Cerebellar nuclear complex (tissue), 1 donor: ENCODE data around the gene SCARF1.
A peak's percentile ranks its signal among the peaks of the same experiment; 100 is the strongest.

ENCODE experiments used
- DNase-seq, 2 experiments: peaks; one replicate each; lab custom pipeline; 2025; lab: John Stamatoyannopoulos, UW

Gene SCARF1

GRCh38 chr17:1601571-1601970 lies 44.0 kb downstream of the SCARF1 start:
- DNase-seq: no peak

GRCh38 chr17:1598399-1599095 lies 47.0 kb downstream of the SCARF1 start:
- no peak for DNase-seq

GRCh38 chr17:1597861-1598342 lies 47.6 kb downstream of the SCARF1 start:
- DNase-seq: no peak

GRCh38 chr17:1593630-1593931 lies 52.0 kb downstream of the SCARF1 start:
- DNase-seq: no peak

GRCh38 chr17:1592751-1593629 lies 52.5 kb downstream of the SCARF1 start:
- no peak for DNase-seq

DNA sequence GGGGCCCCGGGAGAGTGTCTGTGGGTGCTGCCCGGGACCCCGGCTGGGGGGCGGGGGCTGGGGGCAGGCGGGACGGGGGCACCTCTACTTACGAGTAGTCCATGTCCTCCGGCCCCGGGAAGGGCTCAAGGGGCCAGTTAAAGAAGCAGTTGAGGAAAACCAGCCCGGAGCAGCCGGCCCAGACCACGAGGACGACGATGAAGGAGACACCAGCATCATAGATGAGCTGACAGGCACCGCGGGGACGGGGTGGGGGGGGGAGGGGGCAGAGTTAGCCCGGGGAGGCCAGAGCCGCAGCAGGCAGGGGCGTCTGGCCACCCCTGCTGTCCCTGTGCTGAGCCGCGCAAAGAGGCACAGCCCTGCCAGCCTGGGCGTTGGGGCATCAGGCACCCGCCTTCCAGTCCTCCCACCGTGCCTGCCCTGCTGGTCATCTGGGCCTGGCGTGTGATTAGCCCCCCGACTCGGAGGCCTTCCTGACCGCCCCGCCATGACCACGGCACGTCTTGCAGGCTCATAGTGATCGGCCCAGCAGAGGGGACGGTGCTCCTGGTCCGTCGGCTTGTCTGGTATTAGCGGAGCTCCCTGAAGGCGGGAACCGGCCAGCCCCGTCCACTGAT lies 54.0 kb downstream of the SCARF1 start:
- DNase-seq: no peak

DNA sequence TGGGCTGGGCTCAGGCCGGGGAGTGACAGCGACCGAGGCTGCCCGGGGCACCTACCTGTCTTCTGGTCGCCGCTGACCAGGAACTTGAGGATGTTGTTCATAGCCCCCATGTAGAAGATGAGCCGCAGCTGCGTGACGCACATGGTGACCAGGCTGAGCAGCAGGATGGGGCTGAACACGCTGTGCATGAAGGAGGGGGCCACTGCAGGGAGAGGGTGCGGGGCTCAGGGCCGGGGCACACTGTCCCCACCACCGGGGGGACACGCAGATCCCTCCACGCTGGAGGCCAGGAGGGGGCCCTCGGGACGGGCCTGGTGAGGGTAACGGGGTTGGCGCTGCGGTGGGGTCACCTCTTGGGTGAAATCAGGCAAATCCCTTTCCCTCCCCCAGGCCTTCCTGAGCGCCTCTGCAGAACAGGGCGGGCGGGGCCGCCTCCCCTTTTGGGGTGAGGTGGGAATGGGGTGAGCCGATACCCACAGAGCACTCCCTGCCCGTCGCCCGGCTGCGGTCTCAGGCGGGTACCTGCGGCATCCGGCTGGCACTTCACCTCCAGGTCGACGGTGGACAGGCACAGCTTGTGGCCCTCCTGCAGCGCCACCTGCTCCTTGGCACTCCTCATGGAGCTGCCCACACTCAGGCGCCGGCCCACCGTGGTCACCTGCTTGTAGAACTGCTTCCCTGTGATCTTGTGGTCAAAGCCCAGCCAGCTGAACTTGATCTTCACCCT lies 54.6 kb downstream of the SCARF1 start:
- peak in 1 of 2 experiments; percentile 8 for DNase-seq

DNA sequence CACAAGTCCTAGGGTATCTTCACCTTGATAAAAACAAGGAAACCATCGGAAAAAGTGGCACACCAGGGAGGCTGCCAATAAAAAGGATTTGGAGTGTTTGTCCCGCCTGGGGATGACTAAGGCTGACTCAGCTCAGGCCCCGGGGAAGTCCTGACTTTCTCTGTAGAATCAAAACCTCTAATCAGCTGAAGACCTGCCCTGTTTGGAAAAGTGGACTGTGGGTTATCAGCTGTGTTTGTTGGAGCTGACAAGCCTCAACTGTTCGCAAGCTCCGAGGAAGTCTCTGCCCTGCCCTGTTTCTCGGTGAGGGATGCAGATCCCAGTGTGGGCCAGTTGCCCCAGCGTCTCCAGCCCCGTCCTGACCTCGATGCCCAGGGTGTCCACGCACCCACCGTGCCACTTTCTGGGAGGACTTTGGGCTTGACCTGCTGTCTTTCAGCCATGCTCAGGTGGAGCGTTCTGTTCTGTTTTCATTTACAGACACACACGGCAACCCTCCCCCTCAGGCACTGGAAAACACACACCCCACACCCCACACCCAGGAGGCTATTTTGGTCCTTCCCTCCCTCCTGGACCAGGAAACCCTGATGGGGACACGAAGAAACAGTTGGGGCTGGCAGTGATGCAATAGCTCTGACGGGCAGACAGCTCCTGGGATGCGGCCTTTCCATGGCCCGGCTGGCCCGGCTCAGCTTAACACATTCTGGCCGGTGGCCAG lies 55.3 kb downstream of the SCARF1 start:
- DNase-seq: peak in 1 of 2 experiments; percentile 27

DNA sequence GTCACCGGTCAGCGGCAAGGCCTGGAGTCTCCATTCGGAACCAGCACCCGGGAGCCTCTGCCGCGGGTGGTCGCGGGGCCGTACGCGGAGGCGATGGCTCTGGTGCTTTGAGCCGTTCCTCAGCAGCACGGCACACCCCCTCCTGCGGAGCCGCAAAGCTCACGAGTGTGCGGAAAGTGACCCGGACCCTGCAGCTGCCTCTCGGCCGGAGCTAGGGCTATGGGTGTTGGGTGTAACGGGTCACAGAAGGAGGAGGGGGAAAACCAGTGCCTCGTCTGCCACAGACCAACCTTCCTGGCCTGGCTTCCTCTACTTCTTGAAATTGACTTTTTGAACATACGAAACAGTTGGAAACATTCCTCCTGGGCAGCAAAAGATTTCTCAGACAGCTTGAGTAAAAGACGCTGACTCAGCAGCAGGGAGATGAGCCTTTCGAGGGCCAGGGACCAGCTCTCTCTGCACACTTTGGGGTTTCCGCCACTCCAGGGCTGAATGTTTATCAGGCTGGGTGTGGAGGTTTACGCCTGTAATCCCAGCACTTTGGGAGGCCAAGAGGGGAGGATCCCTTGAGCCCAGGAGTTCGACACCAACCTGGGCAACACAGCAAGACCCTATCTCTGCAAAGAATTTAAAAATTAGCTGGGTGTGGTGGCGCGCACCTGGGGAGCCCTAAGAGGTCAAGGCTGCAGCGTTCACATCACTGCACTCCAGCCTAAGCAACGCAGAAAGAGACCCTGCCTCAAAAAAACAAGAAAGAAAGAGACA lies 56.5 kb downstream of the SCARF1 start:
- DNase-seq: no peak

- no peak for DNase-seq
Measured at GRCh38 chr17:1584167-1584566, 61.4 kb downstream of the SCARF1 start.
